ENCODE measurements around the gene SLC36A4. TPM values are rescaled to one million over a fixed set of nuclear protein-coding genes. Genes with fewer than 3 reads are reported as not detected.
"Not testable (repeated sequence)": the region's sequence is repeated elsewhere in the genome, so short reads cannot be mapped to it uniquely, and the experiment has no call there.

SLC36A4 gene
- total RNA-seq, 1 donor from 2014 or later, result 38.1 TPM

DNA sequence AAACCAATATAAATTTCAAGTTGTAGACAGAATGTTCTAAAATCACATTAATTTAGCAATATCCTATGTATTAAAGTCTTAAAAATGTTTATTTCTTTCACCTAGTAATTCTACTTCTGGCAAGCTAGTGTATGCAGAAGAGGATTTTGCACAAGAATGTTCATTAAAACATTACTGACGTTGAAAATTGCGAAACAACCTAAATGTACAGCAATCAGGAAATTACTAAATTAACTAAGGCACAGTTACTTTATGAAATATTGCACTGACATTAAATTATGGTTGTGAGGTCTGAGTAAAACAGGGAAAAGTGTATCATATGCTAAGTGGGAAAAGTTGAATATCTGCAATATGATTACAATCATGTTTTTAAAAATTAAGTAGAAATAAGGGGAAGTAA is 4.1 kb downstream of the SLC36A4 start:
- no peak for DNase-seq

DNA sequence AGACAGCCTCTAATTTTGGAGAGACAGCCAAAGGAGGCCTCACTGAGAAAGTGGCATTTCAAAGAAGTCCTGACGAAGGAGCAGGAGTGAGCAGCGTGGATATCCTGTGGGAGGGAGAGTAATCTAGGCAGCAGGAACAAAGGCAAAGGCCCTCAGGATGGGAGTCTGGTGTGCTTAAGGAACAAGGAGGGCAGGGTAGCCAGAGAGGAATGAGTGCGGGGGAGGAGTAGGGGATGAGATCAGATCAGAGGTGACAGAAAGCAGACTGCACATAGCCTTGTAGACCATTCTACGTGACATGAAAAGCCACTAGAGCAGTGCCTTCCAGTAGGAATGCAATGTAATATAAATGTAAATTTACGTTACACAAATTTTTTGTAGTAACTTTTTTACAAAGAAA is 5.6 kb downstream of the SLC36A4 start:
- no peak for DNase-seq

GRCh38 chr11:93189462-93189861 is 8.3 kb downstream of the SLC36A4 start:
- DNase-seq, result no peak

DNA sequence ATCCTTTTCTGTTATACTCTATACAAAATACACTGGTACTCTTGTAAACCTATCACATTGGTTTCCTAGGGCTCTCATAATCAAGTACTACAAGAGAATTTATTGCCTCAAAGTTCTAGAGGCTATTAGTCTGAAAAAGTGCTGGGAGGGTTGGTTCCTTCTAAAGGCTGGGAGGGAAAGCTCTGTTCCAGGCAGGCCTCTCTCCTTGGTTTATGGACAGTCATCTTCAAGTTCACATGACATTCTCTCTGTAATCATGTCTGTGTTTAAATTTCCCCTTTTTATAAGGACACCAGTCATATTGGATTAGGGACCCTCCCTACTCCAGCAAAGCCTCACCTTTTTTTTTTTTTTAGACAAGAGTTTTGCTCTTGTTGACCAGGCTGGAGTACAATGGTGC is 9.1 kb downstream of the SLC36A4 start:
- DNase-seq, result no peak

- DNase-seq, result no peak
Measured at GRCh38 chr11:93187290-93187689, 10.5 kb downstream of the SLC36A4 start.

- not testable (repeated sequence) for DNase-seq
Measured at GRCh38 chr11:93177891-93178290, 19.9 kb downstream of the SLC36A4 start.

- DNase-seq, result no peak
Measured at GRCh38 chr11:93169950-93170561, 27.7 kb downstream of the SLC36A4 start.

DNA sequence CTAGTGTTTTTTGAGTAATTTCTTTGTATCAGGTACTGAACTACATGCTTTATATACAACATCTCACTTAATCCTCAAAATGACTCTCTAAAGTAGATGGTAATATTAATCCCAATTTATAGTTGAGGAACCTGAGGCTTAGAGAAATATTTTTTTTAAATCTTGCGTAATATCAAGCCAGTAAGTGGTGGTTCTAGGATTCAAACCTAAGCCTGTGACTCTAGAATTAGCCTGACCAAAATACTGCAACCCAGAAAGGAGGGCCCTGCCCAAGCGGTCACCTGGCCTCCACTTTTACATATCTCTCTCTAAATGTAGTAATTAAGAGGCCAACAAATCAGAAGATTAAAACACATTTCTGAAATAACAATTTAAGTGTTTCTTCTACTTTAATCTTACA is 28.6 kb downstream of the SLC36A4 start:
- no peak for DNase-seq

GRCh38 chr11:93166862-93167261 is 30.9 kb downstream of the SLC36A4 start:
- DNase-seq, result no peak

GRCh38 chr11:93166194-93166593 is 31.6 kb downstream of the SLC36A4 start:
- no peak for DNase-seq

DNA sequence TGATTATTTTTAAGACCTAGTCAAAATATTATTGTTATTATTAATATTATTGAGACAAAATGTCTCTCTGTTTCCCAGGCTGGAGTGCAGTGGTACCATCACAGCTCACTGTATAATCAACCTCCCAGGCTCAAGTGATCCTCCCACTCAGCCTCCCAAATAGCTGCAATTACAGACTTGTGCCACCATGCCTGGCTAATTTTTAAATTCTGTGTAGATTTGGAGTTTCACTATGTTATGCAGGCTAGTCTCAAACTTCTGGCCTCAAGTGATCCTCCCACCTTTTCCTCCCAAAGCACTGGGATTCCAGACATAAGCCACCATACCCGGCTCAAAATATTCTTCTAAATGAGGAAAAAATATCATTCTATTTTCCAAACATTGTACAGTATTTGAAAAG is 37.0 kb downstream of the SLC36A4 start:
- no peak for DNase-seq

DNA sequence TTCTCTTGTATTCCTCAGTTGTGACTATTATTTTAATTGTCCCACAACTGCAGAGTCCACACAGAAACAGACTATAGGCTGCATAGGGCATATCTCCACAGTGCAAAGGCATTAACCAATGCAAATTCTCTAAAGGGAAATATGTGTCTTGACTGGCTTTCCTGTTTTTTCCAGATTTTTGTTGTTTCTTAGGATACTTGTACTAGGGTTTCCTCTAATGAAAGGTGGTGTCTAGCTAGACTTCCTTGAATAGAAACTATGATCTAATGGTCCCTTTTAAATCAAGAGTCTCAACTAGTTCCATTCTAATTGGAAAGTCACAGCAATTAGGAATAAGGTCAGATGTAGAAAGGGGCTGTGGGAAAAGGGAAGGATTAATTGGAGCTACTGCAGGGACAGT is 37.6 kb downstream of the SLC36A4 start:
- DNase-seq, result no peak

DNA sequence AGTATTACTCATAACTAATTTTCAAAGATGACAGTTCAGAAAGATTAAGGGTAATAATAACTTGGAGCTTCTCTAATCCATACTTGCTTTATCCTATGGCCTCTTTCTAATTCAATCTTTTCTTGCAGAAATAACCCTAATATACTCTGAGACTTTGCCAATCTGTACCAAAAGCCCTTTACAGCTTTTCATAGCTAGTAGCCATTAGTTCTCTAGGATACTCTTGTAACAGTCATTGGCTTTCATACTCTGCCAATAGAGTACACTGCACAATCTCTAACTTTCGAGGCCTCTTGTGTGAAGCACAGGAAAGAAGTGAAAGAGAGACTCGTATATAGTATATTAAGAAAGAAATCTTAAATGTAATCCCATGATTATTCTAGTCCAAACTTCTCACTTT is 38.1 kb downstream of the SLC36A4 start:
- no peak for DNase-seq

- no peak for DNase-seq
Measured at GRCh38 chr11:93155738-93156137, 42.1 kb downstream of the SLC36A4 start.

GRCh38 chr11:93145390-93145915 is 52.3 kb downstream of the SLC36A4 start:
- no peak for DNase-seq

GRCh38 chr11:93143800-93144199 is 54.0 kb downstream of the SLC36A4 start:
- no peak for DNase-seq

DNA sequence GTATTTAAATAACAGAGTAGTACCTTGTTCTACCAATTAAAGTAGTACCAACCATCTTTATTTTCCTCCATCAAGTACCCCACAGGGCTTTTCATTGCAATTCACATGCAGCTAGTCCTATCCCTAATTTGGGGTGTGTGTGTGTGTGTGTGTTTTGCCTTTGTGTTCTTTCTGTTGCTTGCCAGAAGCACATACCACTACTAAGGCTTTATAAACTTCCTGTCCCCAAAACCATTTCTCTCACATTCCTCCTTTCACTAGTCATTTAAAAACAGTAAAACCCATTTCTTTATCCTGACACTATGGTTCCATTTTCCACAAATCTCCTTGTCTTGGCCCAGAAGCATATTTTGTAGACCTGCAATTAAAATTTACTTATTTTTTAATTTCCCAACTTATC is 54.6 kb downstream of the SLC36A4 start:
- no peak for DNase-seq

GRCh38 chr11:93133488-93134109 is 64.2 kb downstream of the SLC36A4 start:
- no peak for DNase-seq

GRCh38 chr11:93132836-93133235 is 65.0 kb downstream of the SLC36A4 start:
- no peak for DNase-seq

- no peak for DNase-seq
Measured at GRCh38 chr11:93131709-93132108, 66.1 kb downstream of the SLC36A4 start.

DNA sequence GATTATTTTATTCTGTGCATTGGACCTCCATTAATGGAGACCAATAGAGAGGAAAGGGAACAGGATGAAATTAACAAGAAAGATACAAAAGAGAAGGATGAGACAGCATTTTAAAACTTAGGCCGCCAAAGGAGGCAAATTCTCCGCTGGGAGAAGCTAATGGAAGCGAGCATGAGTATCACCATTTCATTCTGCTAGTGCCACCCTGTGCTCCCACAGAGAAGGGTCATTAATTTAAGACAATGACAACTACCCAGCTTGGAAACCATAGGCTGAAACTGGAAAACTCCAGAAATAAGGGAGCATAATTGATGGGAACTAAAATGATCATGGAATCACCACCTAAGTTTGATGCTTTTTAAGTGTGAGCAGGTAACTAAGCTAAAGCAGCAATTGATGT is 69.2 kb downstream of the SLC36A4 start:
- DNase-seq, result no peak

DNA sequence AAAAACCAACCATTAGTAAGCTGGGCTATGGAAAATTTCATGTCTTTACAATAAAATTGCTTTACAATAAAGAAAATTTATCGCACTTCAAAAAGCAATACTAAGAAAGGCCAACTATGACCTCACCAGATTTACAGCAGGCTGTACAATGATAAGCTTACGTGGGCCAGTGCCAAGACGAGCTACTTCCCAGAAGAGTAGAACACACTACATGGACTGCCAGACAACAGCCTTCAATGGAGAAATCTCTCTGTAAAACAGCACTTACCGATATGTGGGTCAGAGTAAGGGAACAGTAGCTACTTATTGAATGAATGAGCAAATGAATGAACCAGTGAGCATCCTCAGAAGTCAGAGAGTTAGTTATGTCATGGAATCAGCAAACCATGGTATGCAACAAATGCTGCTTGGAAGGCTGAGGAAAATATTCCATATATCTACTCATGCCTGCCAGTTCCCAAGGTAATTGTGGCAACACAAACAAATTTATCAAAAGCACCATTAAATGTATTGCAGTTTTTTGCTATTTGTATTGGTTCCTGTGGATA is 74.4 kb downstream of the SLC36A4 start:
- DNase-seq, result no peak

GRCh38 chr11:93122535-93123235 is 75.1 kb downstream of the SLC36A4 start:
- no peak for DNase-seq
